Left forelimb (tissue), 1 donor: ENCODE measurements around the gene STK36.

Source experiments
- DNase-seq: peaks from one replicate; pipeline ENCODE4 v3.0.0-alpha.2; 2018; ENCODE audit warnings: low spot score

The STK36 gene

DNA sequence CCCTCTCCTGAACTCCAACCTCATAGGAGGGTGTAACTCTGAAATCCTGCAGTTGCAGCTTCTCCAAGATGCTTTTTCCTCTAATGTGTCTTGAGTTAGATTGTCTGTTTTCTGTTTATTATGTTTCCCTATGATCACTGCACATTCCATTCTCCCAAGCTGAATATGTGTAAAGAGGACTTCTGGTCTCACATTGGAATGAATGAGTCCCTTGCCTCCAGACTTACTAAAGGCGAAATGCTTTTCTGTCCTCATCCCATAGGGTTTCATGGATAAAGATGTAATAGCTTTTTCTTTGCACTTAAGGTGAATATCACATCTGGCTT lies 74.5 kb downstream of the STK36 start:
- DNase-seq, result no peak

DNA sequence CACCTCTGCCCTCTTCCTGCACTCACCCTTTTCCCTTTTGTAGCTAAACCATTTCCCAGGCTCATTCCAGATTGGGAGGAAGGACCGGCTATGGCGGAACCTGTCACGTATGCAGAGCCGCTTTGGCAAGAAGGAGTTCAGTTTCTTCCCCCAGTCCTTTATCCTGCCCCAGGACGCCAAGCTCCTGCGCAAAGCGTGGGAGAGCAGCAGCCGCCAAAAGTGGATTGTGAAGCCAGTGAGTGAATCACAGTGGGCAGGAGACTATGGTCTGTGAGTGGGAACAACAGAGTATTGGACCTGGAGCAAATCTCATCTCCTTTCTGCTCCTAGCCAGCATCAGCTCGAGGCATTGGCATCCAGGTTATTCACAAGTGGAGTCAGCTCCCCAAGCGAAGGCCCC lies 75.1 kb downstream of the STK36 start:
- no peak for DNase-seq

- no peak for DNase-seq
Measured at GRCh38 chr2:218748741-218749441, 77.0 kb downstream of the STK36 start.
